ENCODE measurements around the gene MPP3.

Gene MPP3

DNA sequence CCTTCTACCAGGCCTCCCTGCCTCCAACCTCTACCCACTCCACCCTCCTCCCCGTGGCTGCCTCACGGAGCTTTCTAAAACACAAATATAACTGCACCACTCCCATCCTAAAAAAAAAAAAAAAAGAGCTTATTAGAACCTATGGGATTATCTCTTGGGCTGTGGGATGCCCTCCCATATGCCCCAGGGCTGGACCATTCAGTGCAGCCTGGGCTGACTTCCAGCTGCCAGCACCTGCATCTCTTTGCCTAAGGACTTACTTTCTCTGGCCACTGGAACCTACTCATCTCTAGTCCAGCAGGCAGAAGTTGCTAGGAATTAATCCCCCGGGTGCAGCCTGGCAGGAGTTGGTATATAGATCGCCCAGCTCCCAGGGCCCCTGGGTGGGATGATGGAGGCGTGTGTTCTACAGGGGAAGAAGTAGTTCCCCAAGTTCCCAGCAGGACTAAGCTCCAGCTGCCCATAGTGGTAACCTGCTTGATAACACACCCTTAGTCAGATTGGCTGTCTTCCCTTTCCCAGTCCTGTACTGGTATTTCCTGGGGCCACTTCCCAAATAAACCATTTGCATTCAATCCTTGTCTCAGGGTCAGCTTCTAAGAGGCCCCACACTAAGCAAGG is 10.3 kb downstream of the MPP3 start:
- no peak overlapping the region for H3K27ac ChIP-seq
- TF ChIP-seq, protein P1, sequence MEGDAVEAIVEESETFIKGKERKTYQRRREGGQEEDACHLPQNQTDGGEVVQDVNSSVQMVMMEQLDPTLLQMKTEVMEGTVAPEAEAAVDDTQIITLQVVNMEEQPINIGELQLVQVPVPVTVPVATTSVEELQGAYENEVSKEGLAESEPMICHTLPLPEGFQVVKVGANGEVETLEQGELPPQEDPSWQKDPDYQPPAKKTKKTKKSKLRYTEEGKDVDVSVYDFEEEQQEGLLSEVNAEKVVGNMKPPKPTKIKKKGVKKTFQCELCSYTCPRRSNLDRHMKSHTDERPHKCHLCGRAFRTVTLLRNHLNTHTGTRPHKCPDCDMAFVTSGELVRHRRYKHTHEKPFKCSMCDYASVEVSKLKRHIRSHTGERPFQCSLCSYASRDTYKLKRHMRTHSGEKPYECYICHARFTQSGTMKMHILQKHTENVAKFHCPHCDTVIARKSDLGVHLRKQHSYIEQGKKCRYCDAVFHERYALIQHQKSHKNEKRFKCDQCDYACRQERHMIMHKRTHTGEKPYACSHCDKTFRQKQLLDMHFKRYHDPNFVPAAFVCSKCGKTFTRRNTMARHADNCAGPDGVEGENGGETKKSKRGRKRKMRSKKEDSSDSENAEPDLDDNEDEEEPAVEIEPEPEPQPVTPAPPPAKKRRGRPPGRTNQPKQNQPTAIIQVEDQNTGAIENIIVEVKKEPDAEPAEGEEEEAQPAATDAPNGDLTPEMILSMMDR (IDR thresholded peaks at IDR 0.05): no peak

DNA sequence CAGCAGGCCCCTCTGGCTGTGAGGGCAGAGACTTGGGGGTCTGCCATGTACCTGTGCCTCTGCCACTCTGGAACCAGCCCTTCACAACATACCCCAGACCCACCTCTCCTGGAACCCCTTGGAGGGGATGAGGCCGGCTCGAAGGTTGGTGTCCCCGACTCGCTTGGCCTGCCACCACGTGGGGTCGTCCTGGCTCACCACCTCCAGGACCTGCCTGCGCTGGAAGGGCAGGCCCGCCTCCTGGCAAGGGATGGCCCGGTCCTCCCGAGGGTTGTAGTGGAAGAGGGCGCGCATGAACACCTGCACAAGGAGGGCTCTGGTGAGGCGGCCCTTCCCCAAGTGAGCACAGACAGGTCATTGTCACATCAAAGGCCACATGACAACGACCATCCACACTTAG is 12.2 kb downstream of the MPP3 start:
- H3K4me3 ChIP-seq: no peak overlapping the region

More for the DNA sequence above, 10.3 kb downstream of the MPP3 start:
- H3K4me3 ChIP-seq: no peak overlapping the region
- DNase-seq (ENCODE audit: low spot score): no peak

DNA sequence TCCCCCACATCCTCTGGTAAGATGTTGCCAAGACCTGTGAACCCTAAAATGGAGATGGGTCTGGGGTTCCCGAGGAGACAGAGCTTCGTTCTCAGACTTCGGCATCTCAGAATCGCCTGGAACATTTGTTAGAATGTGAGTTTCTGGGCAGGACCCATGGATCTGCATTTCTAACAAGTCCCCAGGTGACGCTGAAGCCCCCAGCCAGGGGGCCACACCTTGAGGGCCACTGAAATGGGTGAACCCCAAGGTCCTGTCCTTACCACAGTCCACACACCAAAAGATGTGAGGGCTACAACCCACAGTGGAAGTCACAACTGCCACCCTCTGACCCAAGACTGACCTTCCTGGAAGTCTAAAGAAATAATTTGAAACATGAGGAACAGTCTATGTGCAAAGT is 14.0 kb downstream of the MPP3 start:
- TF ChIP-seq, protein P1 (IDR thresholded peaks at IDR 0.05): no peak
- H3K27ac ChIP-seq: no peak overlapping the region
- DNase-seq (ENCODE audit: low spot score): peak; percentile 38
- no peak overlapping the region for H3K4me3 ChIP-seq

More for the DNA sequence above, 12.2 kb downstream of the MPP3 start:
- no peak overlapping the region for H3K27ac ChIP-seq
- peak; percentile 61 for DNase-seq (ENCODE audit: low spot score)
- TF ChIP-seq, protein P1 (IDR thresholded peaks at IDR 0.05): no peak

DNA sequence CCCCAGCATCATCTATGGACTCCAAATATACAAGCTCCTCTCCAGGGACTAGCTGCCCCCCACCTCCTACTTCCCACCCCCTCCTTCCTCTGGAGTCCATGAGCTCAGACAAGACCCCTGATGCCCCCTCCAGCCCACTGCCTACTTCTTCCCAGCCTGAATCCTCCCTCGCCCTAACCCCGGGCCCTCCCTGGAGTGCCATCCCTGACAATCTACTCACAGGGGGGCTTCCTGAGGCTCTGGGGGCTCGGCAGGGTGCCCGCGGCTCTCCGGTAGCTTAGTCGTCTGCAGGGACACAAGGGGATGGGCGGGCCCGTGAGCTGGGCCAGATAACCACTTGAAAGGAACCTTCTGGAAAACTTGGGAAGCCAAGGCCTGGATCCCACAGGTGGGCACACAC is 15.1 kb downstream of the MPP3 start:
- no peak overlapping the region for H3K27ac ChIP-seq

DNA sequence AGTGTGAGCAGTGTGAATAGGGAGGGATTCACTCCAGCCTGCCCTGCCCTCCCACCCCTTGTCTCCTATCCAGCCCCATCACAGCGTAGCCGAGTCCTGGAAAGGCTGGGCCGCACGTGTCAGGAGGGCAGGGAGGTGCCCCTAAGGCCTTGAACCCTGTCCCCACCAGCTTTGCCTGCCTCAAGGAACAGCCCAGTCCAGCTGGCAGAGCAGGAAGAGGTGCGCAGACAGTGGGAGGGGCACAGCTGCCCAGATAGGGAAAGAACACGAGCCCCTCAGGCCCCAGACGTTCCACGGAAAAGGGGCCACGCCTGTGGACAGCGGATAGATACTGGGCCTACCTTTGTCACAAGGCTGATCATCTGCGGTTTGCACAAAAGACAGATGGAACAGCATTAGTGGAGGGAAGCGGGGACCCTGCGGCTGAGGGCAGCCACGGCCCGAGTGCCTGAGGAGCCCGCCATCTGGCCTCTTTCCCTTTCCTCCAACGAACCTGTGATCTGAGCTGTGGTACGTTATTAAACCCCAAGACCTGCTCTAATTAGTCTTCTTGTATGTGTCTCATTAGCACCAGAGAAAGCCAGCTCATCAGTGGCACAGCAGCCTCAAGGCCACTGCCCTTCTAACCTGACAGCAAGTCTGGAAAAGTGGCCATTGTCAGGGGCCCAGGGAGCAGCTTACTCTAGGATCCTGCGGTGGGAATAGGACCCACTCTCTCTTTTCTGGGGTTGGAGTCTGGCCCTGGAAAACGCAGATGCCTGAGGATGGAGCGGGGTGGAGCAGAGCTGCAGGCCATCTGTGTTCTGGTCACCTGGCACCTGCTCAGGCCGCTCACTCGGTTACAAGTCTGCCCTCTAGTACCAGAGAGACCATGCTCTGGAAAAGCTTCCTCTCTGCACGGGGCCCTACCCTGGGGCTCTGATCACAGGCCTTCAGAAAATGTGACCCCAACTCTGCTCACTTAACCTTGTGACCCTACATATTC is 16.3 kb downstream of the MPP3 start:
- peak; percentile 22 for DNase-seq (ENCODE audit: low spot score)
- TF ChIP-seq, protein P1 (IDR thresholded peaks at IDR 0.05): no peak
- Histone ChIP-seq H3K4me3 (no peak overlapping the region), H3K27ac (no peak overlapping the region)

More for the DNA sequence above, 15.1 kb downstream of the MPP3 start:
- peak; percentile 63 for DNase-seq (ENCODE audit: low spot score)
- no peak overlapping the region for H3K4me3 ChIP-seq
- TF ChIP-seq, protein P1 (IDR thresholded peaks at IDR 0.05): no peak

DNA sequence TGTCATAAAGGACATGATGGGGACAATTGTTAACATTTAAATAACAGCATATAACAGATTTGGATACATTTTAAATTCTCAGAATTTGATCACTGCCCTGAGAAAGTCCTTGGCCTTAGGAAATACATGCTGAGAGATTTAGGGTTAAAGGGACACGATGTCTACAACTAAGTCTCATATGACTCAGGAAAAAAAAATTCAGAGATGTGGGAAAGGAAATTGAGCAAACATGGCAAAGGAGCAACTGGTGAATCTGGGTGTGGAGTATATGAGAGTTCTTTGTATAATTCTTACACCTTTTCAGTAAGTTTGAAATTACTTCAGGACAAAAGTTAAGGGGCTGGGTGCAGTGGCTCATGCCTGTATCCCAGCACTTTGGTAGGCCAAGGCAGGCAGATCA is 18.2 kb downstream of the MPP3 start:
- Histone ChIP-seq H3K4me3 (no peak overlapping the region), H3K27ac (no peak overlapping the region)
- TF ChIP-seq, protein P1 (IDR thresholded peaks at IDR 0.05): no peak
- DNase-seq (ENCODE audit: low spot score): no peak

Data from coronary artery (tissue), 2 donors.